Osteoblast (primary cell): Measurements from ENCODE around the gene BPHL. TPM values are rescaled to one million over a fixed set of nuclear protein-coding genes. Genes with fewer than 3 reads are reported as not detected.
"Not testable (repeated sequence)": the region's sequence is repeated elsewhere in the genome, so short reads cannot be mapped to it uniquely, and the experiment has no call there.

Source experiments
- DNase-seq: peaks from one replicate; pipeline ENCODE4 v3.0.0; 2011; ENCODE audit warnings: low spot score, mixed read lengths; ENCODE audit not compliant: insufficient read length; ENCODE audit errors: missing footprints
- H2AFZ ChIP-seq: 2 replicates; pipeline ENCODE4 v1.6.0; 2011; ENCODE audit warnings: mild to moderate bottlenecking, low read length
- H3K27ac ChIP-seq: 2 replicates; pipeline ENCODE4 v1.5.1; 2011; ENCODE audit warnings: mild to moderate bottlenecking, low read depth, low read length, moderate library complexity
- H3K27me3 ChIP-seq: 2 replicates; pipeline ENCODE4 v1.6.0; 2012; ENCODE audit warnings: mild to moderate bottlenecking, control low read depth, inconsistent platforms, low read length, moderate library complexity; ENCODE audit not compliant: insufficient read depth
- H3K36me3 ChIP-seq: 2 replicates; pipeline ENCODE4 v1.5.1; 2011; ENCODE audit warnings: mild to moderate bottlenecking, low read length, control low read depth, moderate library complexity; ENCODE audit not compliant: insufficient read depth
- H3K4me1 ChIP-seq: 2 replicates; pipeline ENCODE4 v1.5.1; 2011; ENCODE audit warnings: mild to moderate bottlenecking, low read length, control low read depth, moderate library complexity; ENCODE audit not compliant: insufficient read depth
- H3K4me2 ChIP-seq: 2 replicates; pipeline ENCODE4 v1.6.0; 2011; ENCODE audit warnings: mild to moderate bottlenecking, low read length; ENCODE audit not compliant: insufficient read depth
- H3K4me3 ChIP-seq: fragments of 200-600 bp; sonication (generic); 3 replicates; pipeline ENCODE4 v1.5.1; 2012; ENCODE audit warnings: mild to moderate bottlenecking, low read length, inconsistent platforms; ENCODE audit not compliant: insufficient read depth
- H3K79me2 ChIP-seq: 2 replicates; pipeline ENCODE4 v1.6.0; 2012; ENCODE audit warnings: mild to moderate bottlenecking, low read length, control low read depth, inconsistent platforms; ENCODE audit not compliant: insufficient read depth
- H3K9me3 ChIP-seq: 2 replicates; pipeline ENCODE4 v1.5.1; 2011; ENCODE audit warnings: low read depth, low read length, control low read depth
- H4K20me1 ChIP-seq: 2 replicates; pipeline ENCODE4 v1.6.0; 2012; ENCODE audit warnings: mild to moderate bottlenecking, low read length, control low read depth; ENCODE audit not compliant: insufficient read depth
- CTCF ChIP-seq: IDR thresholded peaks from 2 replicates; pipeline ENCODE4 v1.5.1; 2011; ENCODE audit warnings: mild to moderate bottlenecking, low read depth, low read length, moderate library complexity; ENCODE audit errors: extremely low read depth
- total RNA-seq: library from RNA; depleted of rRNA; stranded (reverse); fragments of >200 nt; gene quantifications from 2 replicates; pipeline ENCODE4 v1.2.3, GENCODE V29; 2012

Gene BPHL
- total RNA-seq, 1 donor = 19.9 TPM

DNA sequence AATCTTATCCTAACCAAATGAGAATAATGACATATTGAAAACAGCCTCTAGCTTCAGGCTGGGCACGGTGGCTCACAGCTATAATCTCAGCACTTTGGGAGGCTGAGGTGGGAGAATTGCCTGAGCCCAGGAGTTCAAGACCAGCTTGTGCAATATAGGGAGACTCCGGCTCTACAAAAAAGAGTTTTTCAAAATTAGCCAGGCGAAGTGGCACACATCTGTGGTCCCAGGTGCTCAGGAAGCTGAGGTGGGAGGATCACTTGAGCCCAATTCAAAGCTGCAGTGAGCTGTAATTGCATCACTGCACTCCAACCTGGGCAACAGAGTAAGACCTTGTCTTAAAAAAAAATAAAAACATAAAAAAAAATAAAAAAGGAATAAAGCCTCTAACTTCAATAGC, 34.2 kb downstream of the BPHL start:
- no peak overlapping the region for H3K27ac ChIP-seq

GRCh38 chr6:3155416-3155815, 36.9 kb downstream of the BPHL start:
- H3K4me2 ChIP-seq = peak overlapping the region; percentile 23
- peaks cover 15% of the 10 kb centered on the region for H4K20me1 ChIP-seq
- H3K4me1 ChIP-seq, H3K79me2 ChIP-seq, H2AFZ ChIP-seq, H3K27me3 ChIP-seq, H3K9me3 ChIP-seq, H3K27ac ChIP-seq: not testable (repeated sequence)
- DNase-seq = peak; percentile 71
- peak overlapping the region; percentile 16 for H3K4me3 ChIP-seq
- H3K36me3 ChIP-seq = peaks cover 27% of the 10 kb centered on the region

More for the DNA sequence above, 34.2 kb downstream of the BPHL start:
- H3K4me3 ChIP-seq = no peak overlapping the region
- no peak for DNase-seq
- H3K4me1 ChIP-seq = peaks cover 3% of the 10 kb centered on the region
- H3K36me3 ChIP-seq = peaks cover 32% of the 10 kb centered on the region
- no peak overlapping the region for H3K4me2 ChIP-seq
- H3K79me2 ChIP-seq = peaks cover 8% of the 10 kb centered on the region
- peaks cover 15% of the 10 kb centered on the region for H4K20me1 ChIP-seq
- no peak for TF ChIP-seq CTCF
- H3K27me3 ChIP-seq = no peaks in the 10 kb centered on the region
- H3K9me3 ChIP-seq = no peaks in the 10 kb centered on the region
- H2AFZ ChIP-seq = no peak overlapping the region

DNA sequence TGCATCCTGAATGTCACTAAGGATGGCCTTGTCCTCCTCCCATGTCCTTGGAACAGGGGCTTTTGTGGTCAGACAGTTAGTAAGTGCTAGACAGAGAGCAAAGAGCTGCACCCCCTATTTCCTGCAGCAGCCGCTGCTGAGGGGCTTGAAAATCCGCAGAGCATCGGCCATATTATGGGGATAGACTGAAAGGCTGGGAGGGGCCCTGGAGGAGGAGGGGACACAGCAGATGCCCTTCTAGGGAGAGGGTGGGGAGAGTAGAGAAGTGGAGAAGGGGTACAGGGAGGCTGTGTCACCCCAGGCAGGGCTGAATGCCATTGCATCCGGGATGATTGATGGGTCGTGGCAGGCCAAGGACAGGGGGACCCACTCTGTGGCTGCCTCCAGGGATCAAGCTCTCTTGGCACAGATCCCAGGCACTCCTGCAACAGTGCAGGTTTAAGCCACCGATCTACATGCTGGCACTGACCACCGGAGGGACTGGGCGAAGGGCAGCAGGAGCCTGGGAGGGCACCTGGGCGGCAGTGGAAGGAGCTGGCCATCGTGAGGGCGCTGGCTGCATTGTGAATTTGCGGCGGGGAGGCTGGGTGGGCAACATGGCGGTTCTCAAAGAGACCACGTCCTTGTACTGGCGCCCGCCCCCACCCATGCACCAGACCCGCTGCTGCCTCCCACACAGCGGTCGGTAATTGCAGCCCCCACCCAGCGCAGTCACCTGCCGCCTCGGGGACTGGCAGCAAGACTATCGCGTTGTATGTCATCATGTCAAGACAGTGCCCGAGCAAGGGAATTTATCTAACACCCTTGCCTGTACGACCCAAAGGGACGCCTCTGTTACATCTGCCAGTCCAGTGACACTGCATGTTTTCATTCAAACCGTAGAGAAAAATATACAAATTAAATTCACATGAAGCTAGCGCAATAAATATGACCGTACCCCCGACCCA, 37.9 kb downstream of the BPHL start:
- peak; percentile 85 for DNase-seq
- peaks cover 15% of the 10 kb centered on the region for H4K20me1 ChIP-seq

DNA sequence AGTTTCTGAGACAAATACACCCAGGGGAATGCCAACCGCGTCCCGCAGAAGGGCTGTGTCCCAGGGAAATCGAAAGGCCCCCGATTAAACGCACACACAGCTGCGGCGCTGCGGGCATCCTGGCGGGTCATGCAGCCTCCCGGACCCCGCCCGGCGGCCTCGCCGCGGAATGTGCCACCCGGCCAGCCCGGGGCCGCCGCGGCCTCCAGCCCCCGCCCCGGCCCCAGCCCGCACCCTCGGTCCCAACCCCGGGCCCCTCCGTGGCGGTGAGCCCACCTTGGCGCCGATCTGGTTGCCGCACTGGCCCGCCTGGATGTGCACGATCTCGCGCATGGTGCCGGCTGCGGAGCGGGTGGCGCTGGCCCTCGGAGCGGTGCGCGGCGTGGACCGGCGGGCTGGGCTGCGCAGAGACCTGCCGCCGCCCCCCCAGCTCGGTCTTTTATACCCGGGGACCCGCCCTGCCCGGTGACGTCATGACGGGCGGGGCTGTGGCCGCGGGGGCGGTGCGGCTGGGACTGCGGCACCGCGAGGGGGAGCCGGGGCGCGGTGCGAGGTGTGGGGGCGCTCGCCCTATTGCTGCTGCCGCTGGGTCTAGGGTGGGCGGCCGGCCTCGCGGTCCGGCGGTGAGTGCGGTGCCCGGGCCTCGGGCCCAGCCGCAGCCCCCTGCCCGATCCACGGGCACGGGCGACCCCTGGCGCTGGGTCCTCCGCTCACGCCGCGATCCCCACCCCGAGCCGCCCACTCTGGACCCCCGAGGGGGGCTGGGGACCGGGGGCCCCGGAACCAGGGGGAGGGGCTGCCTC, 38.8 kb downstream of the BPHL start, which contains the start of gene TUBB2A:
Gene TUBB2A (minus strand): TSS at position 414 of the 803 bp plus-strand sequence. CDS start 81 bp downstream, at position 333.
- peak within 1 kb of the TSS; percentile 98 for H3K4me2 ChIP-seq

More for the DNA sequence above, 37.9 kb downstream of the BPHL start:
- Histone ChIP-seq H3K4me2 (peak overlapping the region; percentile 98), H3K4me3 (peak overlapping the region; percentile 98), H3K36me3 (peaks cover 27% of the 10 kb centered on the region), H3K27ac (peak overlapping the region; percentile 73), H2AFZ (peak overlapping the region; percentile 41)
- H3K4me1 ChIP-seq, H3K9me3 ChIP-seq, H3K27me3 ChIP-seq, H3K79me2 ChIP-seq: not testable (repeated sequence)

More for the DNA sequence above, 38.8 kb downstream of the BPHL start, which contains the start of gene TUBB2A:
- Histone ChIP-seq H3K27ac (peak within 1 kb of the TSS; percentile 79), H3K27me3 (no peaks in the 10 kb centered on the region), H3K36me3 (peaks cover 25% of the 10 kb centered on the region), H3K79me2 (peaks cover 8% of the 10 kb centered on the region), H4K20me1 (peaks cover 15% of the 10 kb centered on the region), H2AFZ (peak within 1 kb of the TSS; percentile 41), H3K4me1 (peaks cover 3% of the 10 kb centered on the region), H3K4me3 (peak within 1 kb of the TSS; percentile 98), H3K9me3 (no peaks in the 10 kb centered on the region)
- TF ChIP-seq CTCF = peak; percentile 40
- DNase-seq = peak; percentile 100
